Gastrocnemius medialis (tissue), 4 donors: ENCODE results near the gene ZNF417.
"Not testable (repeated sequence)": the region's sequence is repeated elsewhere in the genome, so short reads cannot be mapped to it uniquely, and the experiment has no call there.

Experiments
- POLR2A ChIP-seq, 2 donors: fragments of 450-650 bp; IDR thresholded peaks; one replicate each; pipeline ENCODE4 v1.6.1; 2017; ENCODE audit warnings: antibody characterized with exemption in 2 of 2, mild to moderate bottlenecking in 2 of 2, moderate library complexity in 2 of 2
- TF ChIP-seq, protein P1 (sequence below), 5 experiments: fragments of 450-650 bp in 3 of 5; fragments of 200-600 bp in 2 of 5; sonication (generic) in 2 of 5; IDR thresholded peaks in 4 of 5; conservative IDR thresholded peaks in 1 of 5; 1 replicate in 4 of 5; 2 replicates in 1 of 5; pipeline ENCODE4 v1.5.1; 2016 to 2019; ENCODE audit warnings: antibody characterized with exemption in 5 of 5, mild to moderate bottlenecking in 3 of 5, moderate library complexity in 3 of 5

DNA sequence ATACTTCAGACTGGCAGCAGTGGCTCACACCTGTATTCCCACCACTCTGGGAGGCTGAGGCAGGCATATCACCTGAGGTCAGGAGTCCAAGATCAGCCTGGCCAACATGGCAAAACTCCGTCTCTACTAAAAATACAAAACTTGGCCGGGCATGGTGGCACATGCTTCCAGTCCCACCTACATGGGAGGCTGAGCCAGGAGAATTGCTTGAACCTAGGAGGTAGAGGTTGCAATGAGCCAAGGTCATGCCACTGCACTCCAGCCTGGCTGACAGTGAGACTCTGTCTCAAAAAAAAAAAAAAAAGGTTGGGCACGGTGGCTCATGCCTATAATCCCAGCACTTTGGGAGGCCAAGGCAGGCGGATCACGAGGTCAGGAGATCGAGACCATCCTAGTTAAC, 46.7 kb downstream of the ZNF417 start:
- TF ChIP-seq, protein P1, sequence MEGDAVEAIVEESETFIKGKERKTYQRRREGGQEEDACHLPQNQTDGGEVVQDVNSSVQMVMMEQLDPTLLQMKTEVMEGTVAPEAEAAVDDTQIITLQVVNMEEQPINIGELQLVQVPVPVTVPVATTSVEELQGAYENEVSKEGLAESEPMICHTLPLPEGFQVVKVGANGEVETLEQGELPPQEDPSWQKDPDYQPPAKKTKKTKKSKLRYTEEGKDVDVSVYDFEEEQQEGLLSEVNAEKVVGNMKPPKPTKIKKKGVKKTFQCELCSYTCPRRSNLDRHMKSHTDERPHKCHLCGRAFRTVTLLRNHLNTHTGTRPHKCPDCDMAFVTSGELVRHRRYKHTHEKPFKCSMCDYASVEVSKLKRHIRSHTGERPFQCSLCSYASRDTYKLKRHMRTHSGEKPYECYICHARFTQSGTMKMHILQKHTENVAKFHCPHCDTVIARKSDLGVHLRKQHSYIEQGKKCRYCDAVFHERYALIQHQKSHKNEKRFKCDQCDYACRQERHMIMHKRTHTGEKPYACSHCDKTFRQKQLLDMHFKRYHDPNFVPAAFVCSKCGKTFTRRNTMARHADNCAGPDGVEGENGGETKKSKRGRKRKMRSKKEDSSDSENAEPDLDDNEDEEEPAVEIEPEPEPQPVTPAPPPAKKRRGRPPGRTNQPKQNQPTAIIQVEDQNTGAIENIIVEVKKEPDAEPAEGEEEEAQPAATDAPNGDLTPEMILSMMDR (IDR thresholded peaks at IDR 0.05 in 4 of 5, conservative IDR thresholded peaks at IDR 0.05 in 1 of 5): not testable (repeated sequence)
- TF ChIP-seq POLR2A (IDR thresholded peaks at IDR 0.05): not testable (repeated sequence)
